ENCODE results near the gene ASRGL1. TPM values are rescaled to one million over a fixed set of nuclear protein-coding genes. Genes with fewer than 3 reads are reported as not detected.

ASRGL1 gene
- polyA plus RNA-seq, 1 experiment = 0.58 TPM

GRCh38 chr11:62391642-62392425 lies 54.6 kb downstream of the ASRGL1 start:
- TF ChIP-seq, protein P1, sequence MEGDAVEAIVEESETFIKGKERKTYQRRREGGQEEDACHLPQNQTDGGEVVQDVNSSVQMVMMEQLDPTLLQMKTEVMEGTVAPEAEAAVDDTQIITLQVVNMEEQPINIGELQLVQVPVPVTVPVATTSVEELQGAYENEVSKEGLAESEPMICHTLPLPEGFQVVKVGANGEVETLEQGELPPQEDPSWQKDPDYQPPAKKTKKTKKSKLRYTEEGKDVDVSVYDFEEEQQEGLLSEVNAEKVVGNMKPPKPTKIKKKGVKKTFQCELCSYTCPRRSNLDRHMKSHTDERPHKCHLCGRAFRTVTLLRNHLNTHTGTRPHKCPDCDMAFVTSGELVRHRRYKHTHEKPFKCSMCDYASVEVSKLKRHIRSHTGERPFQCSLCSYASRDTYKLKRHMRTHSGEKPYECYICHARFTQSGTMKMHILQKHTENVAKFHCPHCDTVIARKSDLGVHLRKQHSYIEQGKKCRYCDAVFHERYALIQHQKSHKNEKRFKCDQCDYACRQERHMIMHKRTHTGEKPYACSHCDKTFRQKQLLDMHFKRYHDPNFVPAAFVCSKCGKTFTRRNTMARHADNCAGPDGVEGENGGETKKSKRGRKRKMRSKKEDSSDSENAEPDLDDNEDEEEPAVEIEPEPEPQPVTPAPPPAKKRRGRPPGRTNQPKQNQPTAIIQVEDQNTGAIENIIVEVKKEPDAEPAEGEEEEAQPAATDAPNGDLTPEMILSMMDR (IDR thresholded peaks at IDR 0.05; ENCODE audit: insufficient read depth, low read depth, low read length) = no peak
- ChIA-PET POLR2A (no interaction called here), CTCF (interaction anchor here (1.0 to 2.3 kb wide), 7 partner anchors 10 to 292 kb away, joined by 3 to 8 read pairs (median 4); partner anchors contain the start of gene TUT1)

DNA sequence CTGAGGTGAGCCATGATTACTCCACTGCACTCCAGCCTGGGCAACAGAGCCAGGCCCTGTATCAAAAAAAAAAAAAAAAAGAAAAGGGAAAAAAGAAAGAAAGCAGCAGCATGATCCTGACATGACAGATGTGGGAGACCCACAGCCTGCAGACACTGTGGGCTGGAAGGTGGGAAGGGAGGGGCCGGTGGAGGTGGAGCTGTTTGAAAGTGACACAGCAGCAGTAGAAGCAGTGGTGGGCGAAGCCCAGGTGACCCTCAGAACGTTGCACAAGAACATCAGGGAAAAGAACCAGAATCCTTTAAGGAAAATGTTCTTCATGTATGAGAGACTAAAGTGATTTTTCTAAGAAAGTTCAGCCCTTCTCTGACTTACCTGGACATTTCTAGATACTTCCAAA lies 55.3 kb downstream of the ASRGL1 start:
- ChIA-PET POLR2A (no interaction called here), CTCF (interaction anchor here (0.9 to 1.8 kb wide), 5 partner anchors 11 to 291 kb away, joined by 3 to 7 read pairs (median 4); partner anchors contain the start of gene TUT1)
- TF ChIP-seq, protein P1 (IDR thresholded peaks at IDR 0.05; ENCODE audit: insufficient read depth, low read depth, low read length) = no peak
- no peaks in the 10 kb centered on the region for H3K36me3 ChIP-seq (ENCODE audit: control insufficient read depth, insufficient read depth, low read length)
- DNase-seq (ENCODE audit: low read depth) = no peak
- no peak overlapping the region for H3K4me3 ChIP-seq (ENCODE audit: low read depth, low read length)
- peaks cover 12% of the 10 kb centered on the region for H3K27me3 ChIP-seq (ENCODE audit: control insufficient read depth, insufficient read depth, low read length)

More at GRCh38 chr11:62391642-62392425, 54.6 kb downstream of the ASRGL1 start:
- no peak for DNase-seq (ENCODE audit: low read depth)
- Histone ChIP-seq H3K36me3 (ENCODE audit: control insufficient read depth, insufficient read depth, low read length) (no peaks in the 10 kb centered on the region), H3K27me3 (ENCODE audit: control insufficient read depth, insufficient read depth, low read length) (peaks cover 12% of the 10 kb centered on the region), H3K4me3 (ENCODE audit: low read depth, low read length) (no peak overlapping the region)

DNA sequence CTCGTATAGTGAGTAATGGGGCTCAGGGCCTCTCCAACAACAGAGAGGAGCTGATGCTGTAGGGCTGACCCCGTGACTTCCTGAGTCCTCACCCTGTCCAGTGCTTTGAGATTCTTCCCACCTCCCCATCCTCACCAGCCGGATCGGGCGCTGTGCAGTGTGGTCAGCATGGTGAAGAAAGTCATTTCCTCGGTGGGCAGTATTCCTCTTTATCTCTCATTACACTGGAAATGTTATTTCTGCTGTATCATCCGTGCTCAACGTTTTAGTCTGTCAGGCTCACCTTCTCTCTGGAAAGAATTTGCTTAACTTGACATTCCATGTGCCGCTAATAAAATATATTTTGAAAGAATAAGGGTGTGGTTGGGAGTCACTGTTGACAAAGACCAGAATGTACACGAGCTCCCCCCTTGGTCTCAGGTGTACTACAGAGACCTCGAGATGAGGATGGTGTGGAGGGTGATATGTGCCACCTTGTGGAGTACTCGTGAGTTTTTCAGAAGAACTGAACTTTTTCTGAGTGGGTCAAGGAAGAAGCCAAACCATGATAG lies 55.9 kb downstream of the ASRGL1 start:
- DNase-seq (ENCODE audit: low read depth) = no peak
- TF ChIP-seq, protein P1 (IDR thresholded peaks at IDR 0.05; ENCODE audit: insufficient read depth, low read depth, low read length) = no peak
- ChIA-PET POLR2A (no interaction called here), CTCF (interaction anchor here (0.8 to 1.8 kb wide), 7 partner anchors 9 to 275 kb away, joined by 3 to 7 read pairs (median 3); partner anchors contain the start of gene TUT1)
- Histone ChIP-seq H3K27me3 (ENCODE audit: control insufficient read depth, insufficient read depth, low read length) (peaks cover 10% of the 10 kb centered on the region), H3K4me3 (ENCODE audit: low read depth, low read length) (no peak overlapping the region), H3K36me3 (ENCODE audit: control insufficient read depth, insufficient read depth, low read length) (no peaks in the 10 kb centered on the region)

DNA sequence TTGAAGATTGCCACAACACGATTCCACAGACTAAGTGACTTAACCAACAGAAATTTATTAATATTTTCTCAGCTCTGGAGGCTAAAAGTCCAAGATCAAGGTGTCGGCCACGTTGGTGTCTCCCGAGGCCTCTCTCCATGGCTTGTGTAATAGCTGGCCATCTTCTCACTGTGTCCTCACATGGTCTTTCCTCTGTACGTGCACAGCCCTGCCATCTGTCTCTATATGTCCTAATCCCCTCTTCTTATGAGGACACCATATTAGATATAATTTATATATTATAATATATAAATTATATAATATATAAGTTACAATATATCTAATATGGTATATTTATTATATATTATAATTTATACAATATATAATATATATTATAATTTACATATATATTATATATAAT lies 56.5 kb downstream of the ASRGL1 start:
- Histone ChIP-seq H3K4me3 (ENCODE audit: low read depth, low read length) (no peak overlapping the region), H3K36me3 (ENCODE audit: control insufficient read depth, insufficient read depth, low read length) (no peaks in the 10 kb centered on the region), H3K27me3 (ENCODE audit: control insufficient read depth, insufficient read depth, low read length) (peaks cover 10% of the 10 kb centered on the region)
- no peak for DNase-seq (ENCODE audit: low read depth)
- CTCF ChIA-PET = interaction anchor here (0.7 to 8.6 kb wide), 12 partner anchors 8 to 301 kb away, joined by 3 to 95 read pairs (median 6); partner anchors contain the start of genes AHNAK and TUT1
- POLR2A ChIA-PET = no interaction called here
- TF ChIP-seq, protein P1 (IDR thresholded peaks at IDR 0.05; ENCODE audit: insufficient read depth, low read depth, low read length) = no peak

Measured in BJ (cell line).